K562 (cell line): ENCODE results near the gene TIGAR. TPM values are rescaled to one million over a fixed set of nuclear protein-coding genes. Genes with fewer than 3 reads are reported as not detected.

ENCODE experiments used
- ASH1L ChIP-seq: fragments of 450-650 bp; IDR thresholded peaks from 2 replicates; pipeline ENCODE4 v1.6.1; 2018; ENCODE audit warnings: borderline replicate concordance, mild to moderate bottlenecking, low read depth; ENCODE audit not compliant: partially characterized antibody
- BHLHE40 ChIP-seq: IDR thresholded peaks from 2 replicates; pipeline ENCODE4 v1.6.1; 2011; ENCODE audit warnings: low read length, improper control_type of control experiment
- CBFA2T2 ChIP-seq: fragments of 450-650 bp; conservative IDR thresholded peaks from 2 replicates; pipeline ENCODE4 v1.6.1; 2017; ENCODE audit warnings: mild to moderate bottlenecking
- CBX5 ChIP-seq: IDR thresholded peaks from 2 replicates; pipeline ENCODE4 v1.6.1; 2014; ENCODE audit warnings: low read depth, borderline replicate concordance
- CEBPB ChIP-seq: fragments of 450-650 bp; IDR thresholded peaks from 2 replicates; pipeline ENCODE4 v1.6.1; 2016; ENCODE audit warnings: missing genetic modification characterization, missing compliant biosample characterization
- CHD1 ChIP-seq: fragments of 200-600 bp; sonication (generic); IDR thresholded peaks from one replicate; pipeline ENCODE4 v1.6.1; 2012; ENCODE audit warnings: mild to moderate bottlenecking, moderate library complexity, low read length, inconsistent platforms
- COPS2 ChIP-seq: fragments of 450-650 bp; conservative IDR thresholded peaks from 2 replicates; pipeline ENCODE4 v1.6.1; 2016; ENCODE audit warnings: mild to moderate bottlenecking, moderate library complexity
- E2F3 ChIP-seq: fragments of 250-450 bp; sonication (Bioruptor Pico); IDR thresholded peaks from 2 replicates; pipeline ENCODE4 v1.4.0; 2020; ENCODE audit warnings: mild to moderate bottlenecking
- FOXM1 ChIP-seq, 2 experiments: fragments of 450-650 bp in 1 of 2; sonication (generic) in 1 of 2; formaldehyde crosslinking in 1 of 2; IDR thresholded peaks; 2 replicates each; pipeline versions ENCODE4 v1.6.1 to v1.9.0; 2017 to 2022; ENCODE audit warnings: low read depth in 2 of 2, mild to moderate bottlenecking in 2 of 2, missing genetic modification reagents in 1 of 2, moderate library complexity in 1 of 2
- HMG20B ChIP-seq: fragments of 250-450 bp; sonication (Bioruptor Pico); IDR thresholded peaks from 2 replicates; pipeline ENCODE4 v1.5.0; 2021; ENCODE audit warnings: mild to moderate bottlenecking
- MECOM ChIP-seq: fragments of 250-450 bp; sonication (Bioruptor Pico); IDR thresholded peaks from 2 replicates; pipeline ENCODE4 v1.8.0; 2022; ENCODE audit warnings: inconsistent platforms
- MEF2A ChIP-seq: IDR thresholded peaks from 2 replicates; pipeline ENCODE4 v1.6.1; 2011; ENCODE audit warnings: low read depth, mild to moderate bottlenecking, low read length, moderate library complexity; ENCODE audit not compliant: control insufficient read depth
- NBN ChIP-seq: fragments of 450-650 bp; IDR thresholded peaks from 2 replicates; pipeline ENCODE4 v1.6.1; 2016; ENCODE audit warnings: low read depth, mild to moderate bottlenecking
- RBM25 ChIP-seq: fragments of 200-400 bp; formaldehyde crosslinking; IDR thresholded peaks from 2 replicates; pipeline ENCODE4 v1.6.1; 2018; ENCODE audit warnings: low read length, low read depth, moderate library complexity; ENCODE audit not compliant: severe bottlenecking
- RBM34 ChIP-seq: fragments of 200-400 bp; formaldehyde crosslinking; IDR thresholded peaks from 2 replicates; pipeline ENCODE4 v1.6.1; 2018; ENCODE audit warnings: low read length, borderline replicate concordance; ENCODE audit not compliant: insufficient read depth
- SIRT6 ChIP-seq: IDR thresholded peaks from one replicate; pipeline ENCODE4 v1.6.1; 2012; ENCODE audit warnings: low read depth, mild to moderate bottlenecking, control low read depth, inconsistent platforms, low read length, moderate library complexity
- SIX5 ChIP-seq, 2 experiments: IDR thresholded peaks; 2 replicates each; pipeline ENCODE4 v1.6.1; 2011; ENCODE audit warnings: low read length in 2 of 2, borderline replicate concordance in 1 of 2, low read depth in 1 of 2, mild to moderate bottlenecking in 1 of 2, moderate library complexity in 1 of 2; ENCODE audit not compliant: insufficient read depth in 1 of 2
- SUPT5H ChIP-seq: fragments of 450-650 bp; IDR thresholded peaks from 2 replicates; pipeline ENCODE4 v1.6.1; 2016
- TEAD1 ChIP-seq, 2 experiments: fragments of 450-650 bp in 1 of 2; sonication (generic) in 1 of 2; formaldehyde crosslinking; IDR thresholded peaks; 2 replicates each; pipeline versions ENCODE4 v1.4.0 to v1.8.0; 2020 to 2022; ENCODE audit warnings: mild to moderate bottlenecking in 2 of 2, missing genetic modification reagents in 1 of 2
- ZNF175 ChIP-seq: fragments of 200-800 bp; sonication (Bioruptor generic); IDR thresholded peaks from 2 replicates; pipeline ENCODE4 v1.6.1; 2016; ENCODE audit warnings: low read depth, mild to moderate bottlenecking, missing genetic modification characterization, missing compliant biosample characterization
- ZNF586 ChIP-seq: fragments of 450-650 bp; formaldehyde crosslinking; conservative IDR thresholded peaks from 2 replicates; pipeline ENCODE4 v1.4.0; 2020; ENCODE audit warnings: mild to moderate bottlenecking, moderate library complexity
- ZNF699 ChIP-seq: fragments of 250-450 bp; sonication (Bioruptor Pico); IDR thresholded peaks from 2 replicates; pipeline ENCODE4 v1.8.0; 2021; ENCODE audit warnings: mild to moderate bottlenecking, moderate library complexity; ENCODE audit not compliant: insufficient replicate concordance
- ZNF707 ChIP-seq: fragments of 250-450 bp; sonication (Bioruptor Pico); conservative IDR thresholded peaks from 2 replicates; pipeline ENCODE4 v1.8.0; 2022; ENCODE audit warnings: inconsistent platforms, mild to moderate bottlenecking, moderate library complexity
- polyA plus RNA-seq, 8 experiments: library from polyadenylated mRNA; depleted of rRNA in 4 of 8; stranded (reverse) in 5 of 8; unstranded in 3 of 8; fragments of >200 nt; fragmentation: Nextera tagmentation in 2 of 8; fragmentation: Illumina TruSeq in 1 of 8; extraction: Ambion mirVana in 2 of 8; extraction: Trizol in 1 of 8; gene quantifications; 2 replicates each; pipeline versions ENCODE4 v1.2.1 to v1.2.3, GENCODE V29; 2011 to 2014; ENCODE audit warnings: inconsistent platforms in 1 of 8, missing spikeins in 1 of 8
- total RNA-seq, 7 experiments: library from RNA; depleted of rRNA in 6 of 7; stranded (reverse); fragments of >200 nt in 6 of 7; fragmentation: Illumina TruSeq in 2 of 7; extraction: Trizol in 2 of 7; gene quantifications; 2 replicates each; pipeline versions ENCODE4 v1.2.1 to v1.2.3, GENCODE V29; 2011 to 2021; ENCODE audit warnings: low replicate concordance in 1 of 7
- TF ChIP-seq, protein P1 (sequence below), 2 experiments: fragments of 450-650 bp; conservative IDR thresholded peaks; 2 replicates each; pipeline ENCODE4 v1.6.1; 2017; ENCODE audit warnings: mild to moderate bottlenecking in 2 of 2, moderate library complexity in 2 of 2
- TF ChIP-seq, protein P2 (sequence below): fragments of 450-650 bp; IDR thresholded peaks from 2 replicates; pipeline ENCODE4 v1.6.1; 2016; ENCODE audit warnings: borderline replicate concordance
- TF ChIP-seq, protein P3 (sequence below): fragments of 450-650 bp; IDR thresholded peaks from 2 replicates; pipeline ENCODE4 v1.6.1; 2018; ENCODE audit warnings: mild to moderate bottlenecking, low read depth; ENCODE audit not compliant: partially characterized antibody

The TIGAR gene
- total and polyA plus RNA-seq, 9 of the 15 experiments (the other 6 are each of a cell fraction or from before 2014, with no cell fraction given), result 0.11 to 1.0 (median 0.53) TPM; not detected in 2

DNA sequence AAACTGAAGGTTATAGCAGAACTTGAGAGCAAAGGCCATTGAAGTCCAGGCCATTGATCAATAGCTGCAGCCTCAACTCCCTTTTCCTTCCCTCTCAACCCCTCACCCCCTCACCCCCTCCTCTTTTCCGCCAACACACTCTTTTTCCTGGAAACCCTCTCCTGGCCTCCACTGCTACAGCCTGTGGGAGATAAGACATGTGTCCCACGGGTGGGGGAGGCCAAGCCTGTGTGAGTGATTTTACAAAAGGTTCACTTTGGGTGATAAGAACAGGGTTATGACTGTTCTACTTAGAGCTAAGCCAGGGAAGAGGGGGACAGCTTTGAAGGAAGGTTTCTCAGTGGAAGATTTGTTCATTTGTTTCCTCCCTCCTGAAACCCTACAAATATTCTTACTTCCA, 67.6 kb downstream of the TIGAR start (continued):
- TF ChIP-seq SIX5 (IDR thresholded peaks at IDR 0.05; ENCODE audit: borderline replicate concordance in 1 of 2, insufficient read depth in 1 of 2, low read depth in 1 of 2, low read length in 2 of 2) (no peak), SUPT5H (no peak), SIRT6 (no peak), ZNF175 (CRISPR knock-in tag) (peak; percentile 74), MECOM (CRISPR knock-in tag) (no peak), ASH1L (no peak), COPS2 (no peak), BHLHE40 (0 out of 2 replicates have a peak, but pooled peaks have one; percentile 26), CBFA2T2 (peak; percentile 90), E2F3 (no peak), ZNF699 (CRISPR knock-in tag) (no peak), TEAD1 (CRISPR knock-in tag; IDR thresholded peaks at IDR 0.05) (no peak), ZNF586 (CRISPR knock-in tag) (no peak), FOXM1 (IDR thresholded peaks at IDR 0.05; ENCODE audit: low read depth) (0 out of 2 replicates have a peak, but pooled peaks have one; percentile 40), FOXM1 (CRISPR knock-in tag; IDR thresholded peaks at IDR 0.05; ENCODE audit: low read depth) (no peak), CEBPB (no peak), HMG20B (CRISPR knock-in tag) (no peak), NBN (no peak), CBX5 (no peak), RBM25 (no peak), MEF2A (no peak), CHD1 (no peak), RBM34 (no peak), ZNF707 (CRISPR knock-in tag) (no peak)
- TF ChIP-seq, protein P1, sequence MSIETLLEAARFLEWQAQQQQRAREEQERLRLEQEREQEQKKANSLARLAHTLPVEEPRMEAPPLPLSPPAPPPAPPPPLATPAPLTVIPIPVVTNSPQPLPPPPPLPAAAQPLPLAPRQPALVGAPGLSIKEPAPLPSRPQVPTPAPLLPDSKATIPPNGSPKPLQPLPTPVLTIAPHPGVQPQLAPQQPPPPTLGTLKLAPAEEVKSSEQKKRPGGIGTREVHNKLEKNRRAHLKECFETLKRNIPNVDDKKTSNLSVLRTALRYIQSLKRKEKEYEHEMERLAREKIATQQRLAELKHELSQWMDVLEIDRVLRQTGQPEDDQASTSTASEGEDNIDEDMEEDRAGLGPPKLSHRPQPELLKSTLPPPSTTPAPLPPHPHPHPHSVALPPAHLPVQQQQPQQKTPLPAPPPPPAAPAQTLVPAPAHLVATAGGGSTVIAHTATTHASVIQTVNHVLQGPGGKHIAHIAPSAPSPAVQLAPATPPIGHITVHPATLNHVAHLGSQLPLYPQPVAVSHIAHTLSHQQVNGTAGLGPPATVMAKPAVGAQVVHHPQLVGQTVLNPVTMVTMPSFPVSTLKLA (conservative IDR thresholded peaks at IDR 0.05), result peak in 1 of 2 experiments; percentile 50; a peak in 2 of 4 replicates
- TF ChIP-seq, protein P2, sequence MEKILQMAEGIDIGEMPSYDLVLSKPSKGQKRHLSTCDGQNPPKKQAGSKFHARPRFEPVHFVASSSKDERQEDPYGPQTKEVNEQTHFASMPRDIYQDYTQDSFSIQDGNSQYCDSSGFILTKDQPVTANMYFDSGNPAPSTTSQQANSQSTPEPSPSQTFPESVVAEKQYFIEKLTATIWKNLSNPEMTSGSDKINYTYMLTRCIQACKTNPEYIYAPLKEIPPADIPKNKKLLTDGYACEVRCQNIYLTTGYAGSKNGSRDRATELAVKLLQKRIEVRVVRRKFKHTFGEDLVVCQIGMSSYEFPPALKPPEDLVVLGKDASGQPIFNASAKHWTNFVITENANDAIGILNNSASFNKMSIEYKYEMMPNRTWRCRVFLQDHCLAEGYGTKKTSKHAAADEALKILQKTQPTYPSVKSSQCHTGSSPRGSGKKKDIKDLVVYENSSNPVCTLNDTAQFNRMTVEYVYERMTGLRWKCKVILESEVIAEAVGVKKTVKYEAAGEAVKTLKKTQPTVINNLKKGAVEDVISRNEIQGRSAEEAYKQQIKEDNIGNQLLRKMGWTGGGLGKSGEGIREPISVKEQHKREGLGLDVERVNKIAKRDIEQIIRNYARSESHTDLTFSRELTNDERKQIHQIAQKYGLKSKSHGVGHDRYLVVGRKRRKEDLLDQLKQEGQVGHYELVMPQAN, result no peak
- TF ChIP-seq, protein P3, sequence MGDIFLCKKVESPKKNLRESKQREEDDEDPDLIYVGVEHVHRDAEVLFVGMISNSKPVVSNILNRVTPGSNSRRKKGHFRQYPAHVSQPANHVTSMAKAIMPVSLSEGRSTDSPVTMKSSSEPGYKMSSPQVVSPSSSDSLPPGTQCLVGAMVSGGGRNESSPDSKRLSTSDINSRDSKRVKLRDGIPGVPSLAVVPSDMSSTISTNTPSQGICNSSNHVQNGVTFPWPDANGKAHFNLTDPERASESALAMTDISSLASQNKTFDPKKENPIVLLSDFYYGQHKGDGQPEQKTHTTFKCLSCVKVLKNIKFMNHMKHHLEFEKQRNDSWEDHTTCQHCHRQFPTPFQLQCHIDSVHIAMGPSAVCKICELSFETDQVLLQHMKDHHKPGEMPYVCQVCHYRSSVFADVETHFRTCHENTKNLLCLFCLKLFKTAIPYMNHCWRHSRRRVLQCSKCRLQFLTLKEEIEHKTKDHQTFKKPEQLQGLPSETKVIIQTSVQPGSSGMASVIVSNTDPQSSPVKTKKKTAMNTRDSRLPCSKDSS, result no peak
